ENCODE measurements around the gene ATP13A3.

The ATP13A3 gene

DNA sequence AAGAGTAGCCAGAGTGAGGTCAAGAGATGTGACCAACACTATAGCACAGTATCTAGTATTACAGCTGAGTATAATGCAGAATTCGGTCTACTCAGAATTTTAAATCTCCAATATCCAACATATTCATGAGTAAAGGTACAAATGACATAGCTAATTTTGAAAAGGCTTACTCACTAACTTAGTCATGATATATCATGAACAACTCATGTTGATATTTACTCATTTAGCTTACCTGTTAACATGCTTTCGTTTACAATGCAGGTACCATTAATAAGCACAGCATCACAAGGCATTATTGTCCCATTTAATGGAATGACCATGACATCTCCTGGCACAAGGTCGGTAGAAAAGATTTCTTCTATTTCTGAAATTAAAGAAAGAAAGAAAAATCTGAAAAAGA is 36.9 kb downstream of the ATP13A3 start:
- Histone ChIP-seq H3K9me3 (no peaks in the 10 kb centered on the region), H3K27me3 (no peaks in the 10 kb centered on the region), H3K4me3 (no peak overlapping the region), H3K36me3 (peaks cover 87% of the 10 kb centered on the region), H3K4me2 (no peak overlapping the region), H3K9ac (no peak overlapping the region), H3K27ac (no peak overlapping the region), H4K20me1 (no peaks in the 10 kb centered on the region), H3K4me1 (no peaks in the 10 kb centered on the region)
- TF ChIP-seq Cebpa-rat (IDR thresholded peaks at IDR 0.05): no peak

DNA sequence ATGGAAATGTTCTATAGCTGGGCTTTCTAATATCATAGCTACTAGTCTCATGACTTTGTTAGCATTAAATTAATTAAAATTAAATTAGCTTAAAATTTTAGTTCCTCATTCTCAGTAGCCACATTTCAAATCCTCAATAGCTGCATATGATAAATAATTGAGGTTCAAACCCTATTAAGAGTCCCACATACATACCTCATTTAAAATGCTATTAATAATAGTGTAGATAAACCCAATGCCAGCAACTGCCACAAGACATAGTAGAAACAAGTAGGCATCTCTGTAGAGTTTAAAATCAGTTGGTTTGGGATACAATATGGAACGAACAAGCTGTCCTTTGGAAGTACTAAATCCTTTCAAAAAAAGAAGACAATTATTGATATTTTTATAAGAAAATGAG is 39.1 kb downstream of the ATP13A3 start:
- no peaks in the 10 kb centered on the region for H3K4me1 ChIP-seq
- no peak overlapping the region for H3K27ac ChIP-seq
- H3K9ac ChIP-seq: no peak overlapping the region
- no peaks in the 10 kb centered on the region for H3K9me3 ChIP-seq
- H4K20me1 ChIP-seq: no peaks in the 10 kb centered on the region
- H3K4me2 ChIP-seq: no peak overlapping the region
- H3K4me3 ChIP-seq: no peak overlapping the region
- H3K36me3 ChIP-seq: peaks cover 75% of the 10 kb centered on the region
- no peaks in the 10 kb centered on the region for H3K27me3 ChIP-seq
- TF ChIP-seq Cebpa-rat (IDR thresholded peaks at IDR 0.05): no peak

- H3K4me3 ChIP-seq: no peak overlapping the region
- no peak overlapping the region for H3K9ac ChIP-seq
- H3K4me2 ChIP-seq: no peak overlapping the region
- H4K20me1 ChIP-seq: no peaks in the 10 kb centered on the region
- H3K27me3 ChIP-seq: no peaks in the 10 kb centered on the region
- no peaks in the 10 kb centered on the region for H3K4me1 ChIP-seq
- H3K9me3 ChIP-seq: no peaks in the 10 kb centered on the region
- no peak for TF ChIP-seq Cebpa-rat (IDR thresholded peaks at IDR 0.05)
- H3K27ac ChIP-seq: no peak overlapping the region
- H3K36me3 ChIP-seq: peaks cover 73% of the 10 kb centered on the region
These were observed 39.6 kb downstream of the ATP13A3 start for GRCh38 chr3:194447161-194447560.

DNA sequence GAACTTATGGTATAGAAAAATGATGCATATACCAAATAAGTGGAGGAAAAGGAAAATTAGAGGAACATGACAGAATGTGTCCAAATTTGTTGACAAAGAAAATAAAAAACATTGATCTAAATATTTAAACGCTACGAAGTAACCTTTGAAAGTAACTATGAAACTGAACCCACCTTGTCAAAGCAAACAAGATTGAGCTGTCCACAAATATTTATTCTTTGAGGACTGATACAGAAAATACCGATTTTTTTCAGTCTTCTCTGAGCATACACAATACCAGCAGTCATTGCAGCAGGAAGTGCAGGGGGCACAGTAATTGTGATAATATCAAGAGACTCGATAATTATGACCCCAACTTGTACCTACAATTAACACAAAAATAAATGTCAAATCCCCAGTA is 40.0 kb downstream of the ATP13A3 start:
- Histone ChIP-seq H3K9me3 (no peaks in the 10 kb centered on the region), H3K9ac (no peak overlapping the region), H3K4me3 (no peak overlapping the region), H3K27ac (no peak overlapping the region), H3K27me3 (no peaks in the 10 kb centered on the region), H3K36me3 (peaks cover 73% of the 10 kb centered on the region), H3K4me2 (no peak overlapping the region), H4K20me1 (no peaks in the 10 kb centered on the region), H3K4me1 (no peaks in the 10 kb centered on the region)
- TF ChIP-seq Cebpa-rat (IDR thresholded peaks at IDR 0.05): no peak

DNA sequence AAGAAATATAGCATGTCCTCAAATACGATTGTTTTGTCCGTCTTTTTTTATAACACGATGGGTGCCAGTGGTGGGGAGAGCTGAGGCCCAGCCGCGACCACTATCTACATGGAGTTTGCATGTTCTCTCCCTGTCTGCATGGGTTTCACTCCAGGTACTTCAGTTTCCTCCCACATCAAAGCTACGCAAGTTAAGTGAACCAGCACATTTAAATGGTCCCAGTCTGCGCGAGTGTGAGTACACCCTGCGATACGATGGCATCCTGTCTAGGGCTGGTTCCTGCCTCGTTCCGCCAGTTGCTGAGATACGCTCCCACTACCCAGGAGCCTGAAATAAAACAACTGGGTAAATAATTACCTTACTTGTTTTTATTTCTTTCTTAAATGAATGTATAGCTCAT is 40.6 kb downstream of the ATP13A3 start:
- Histone ChIP-seq H3K9me3 (no peaks in the 10 kb centered on the region), H3K27me3 (no peaks in the 10 kb centered on the region), H3K36me3 (peaks cover 73% of the 10 kb centered on the region), H3K4me2 (no peak overlapping the region), H3K4me1 (no peaks in the 10 kb centered on the region), H3K27ac (no peak overlapping the region), H3K4me3 (no peak overlapping the region), H4K20me1 (no peaks in the 10 kb centered on the region), H3K9ac (no peak overlapping the region)
- TF ChIP-seq Cebpa-rat (IDR thresholded peaks at IDR 0.05): no peak

GRCh38 chr3:194443901-194444300 is 42.9 kb downstream of the ATP13A3 start:
- Histone ChIP-seq H3K27ac (no peak overlapping the region), H3K4me1 (peaks cover 8% of the 10 kb centered on the region), H3K4me2 (no peak overlapping the region), H3K27me3 (no peaks in the 10 kb centered on the region), H3K9me3 (no peaks in the 10 kb centered on the region), H3K9ac (no peak overlapping the region), H3K4me3 (no peak overlapping the region), H3K36me3 (peaks cover 78% of the 10 kb centered on the region), H4K20me1 (no peaks in the 10 kb centered on the region)
- TF ChIP-seq Cebpa-rat (IDR thresholded peaks at IDR 0.05): no peak

GRCh38 chr3:194440756-194441155 is 46.0 kb downstream of the ATP13A3 start:
- Histone ChIP-seq H3K36me3 (peaks cover 77% of the 10 kb centered on the region), H3K27me3 (no peaks in the 10 kb centered on the region), H3K4me2 (no peak overlapping the region), H3K9me3 (no peaks in the 10 kb centered on the region), H3K9ac (no peak overlapping the region), H4K20me1 (no peaks in the 10 kb centered on the region), H3K4me3 (no peak overlapping the region), H3K27ac (no peak overlapping the region), H3K4me1 (peaks cover 15% of the 10 kb centered on the region)
- TF ChIP-seq Cebpa-rat (IDR thresholded peaks at IDR 0.05): no peak

- no peaks in the 10 kb centered on the region for H3K9me3 ChIP-seq
- no peak overlapping the region for H3K4me3 ChIP-seq
- no peaks in the 10 kb centered on the region for H3K27me3 ChIP-seq
- H3K4me1 ChIP-seq: peaks cover 15% of the 10 kb centered on the region
- no peak overlapping the region for H3K27ac ChIP-seq
- peaks cover 81% of the 10 kb centered on the region for H3K36me3 ChIP-seq
- no peaks in the 10 kb centered on the region for H4K20me1 ChIP-seq
- TF ChIP-seq Cebpa-rat (IDR thresholded peaks at IDR 0.05): no peak
- H3K4me2 ChIP-seq: no peak overlapping the region
- no peak overlapping the region for H3K9ac ChIP-seq
These were observed 46.8 kb downstream of the ATP13A3 start for GRCh38 chr3:194439881-194440550.

GRCh38 chr3:194434503-194434902 is 52.3 kb downstream of the ATP13A3 start:
- Histone ChIP-seq H3K4me1 (peaks cover 13% of the 10 kb centered on the region), H3K4me3 (no peak overlapping the region), H4K20me1 (no peaks in the 10 kb centered on the region), H3K27ac (no peak overlapping the region), H3K9me3 (no peaks in the 10 kb centered on the region), H3K27me3 (no peaks in the 10 kb centered on the region), H3K36me3 (peaks cover 87% of the 10 kb centered on the region), H3K4me2 (no peak overlapping the region), H3K9ac (no peak overlapping the region)
- no peak for TF ChIP-seq Cebpa-rat (IDR thresholded peaks at IDR 0.05)

- Histone ChIP-seq H3K4me2 (no peak overlapping the region), H3K9ac (no peak overlapping the region), H3K4me1 (no peaks in the 10 kb centered on the region), H3K9me3 (no peaks in the 10 kb centered on the region), H3K27ac (no peak overlapping the region), H3K36me3 (peaks cover 85% of the 10 kb centered on the region), H3K4me3 (no peak overlapping the region), H3K27me3 (no peaks in the 10 kb centered on the region), H4K20me1 (no peaks in the 10 kb centered on the region)
- TF ChIP-seq Cebpa-rat (IDR thresholded peaks at IDR 0.05): no peak
These were observed 55.2 kb downstream of the ATP13A3 start for GRCh38 chr3:194431554-194431953.

DNA sequence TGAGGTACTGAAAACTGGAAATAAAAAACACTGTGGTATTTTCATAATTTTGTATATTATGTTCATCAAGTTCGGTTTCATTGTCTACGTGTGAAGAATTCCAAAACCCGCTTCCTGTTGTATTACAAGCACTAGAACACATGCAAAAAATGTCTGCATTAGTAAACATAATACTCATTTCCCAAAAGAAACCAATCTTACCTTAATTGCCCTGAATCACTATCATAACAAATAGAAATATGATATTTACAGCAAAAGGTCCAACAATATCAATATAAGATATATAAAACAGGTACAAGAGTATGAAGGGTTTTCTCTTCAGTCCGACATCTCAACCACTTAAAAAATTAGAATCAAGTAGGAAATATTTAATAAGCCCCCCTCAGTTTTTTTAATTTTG is 61.4 kb downstream of the ATP13A3 start:
- Histone ChIP-seq H3K9me3 (no peaks in the 10 kb centered on the region), H3K27ac (no peak overlapping the region), H3K4me2 (no peak overlapping the region), H3K4me1 (no peaks in the 10 kb centered on the region), H4K20me1 (no peaks in the 10 kb centered on the region; the same call in 1 of the 2 replicates), H3K36me3 (peaks cover 62% of the 10 kb centered on the region), H3K27me3 (no peaks in the 10 kb centered on the region), H3K9ac (no peak overlapping the region), H3K4me3 (no peak overlapping the region)
- no peak for TF ChIP-seq Cebpa-rat (IDR thresholded peaks at IDR 0.05)

Data from BLaER1 (cell line).